NCI-H146 treated with DMSO at 0.1 percent for 48 hours (cell line): ENCODE measurements around the gene ZMIZ1.
"Not testable (repeated sequence)": the region's sequence is repeated elsewhere in the genome, so short reads cannot be mapped to it uniquely, and the experiment has no call there.

Experiments used
- DNase-seq: peaks from one replicate; lab custom pipeline; 2025; ENCODE audit not compliant: unreplicated experiment; lab: John Stamatoyannopoulos, UW

Gene ZMIZ1

DNA sequence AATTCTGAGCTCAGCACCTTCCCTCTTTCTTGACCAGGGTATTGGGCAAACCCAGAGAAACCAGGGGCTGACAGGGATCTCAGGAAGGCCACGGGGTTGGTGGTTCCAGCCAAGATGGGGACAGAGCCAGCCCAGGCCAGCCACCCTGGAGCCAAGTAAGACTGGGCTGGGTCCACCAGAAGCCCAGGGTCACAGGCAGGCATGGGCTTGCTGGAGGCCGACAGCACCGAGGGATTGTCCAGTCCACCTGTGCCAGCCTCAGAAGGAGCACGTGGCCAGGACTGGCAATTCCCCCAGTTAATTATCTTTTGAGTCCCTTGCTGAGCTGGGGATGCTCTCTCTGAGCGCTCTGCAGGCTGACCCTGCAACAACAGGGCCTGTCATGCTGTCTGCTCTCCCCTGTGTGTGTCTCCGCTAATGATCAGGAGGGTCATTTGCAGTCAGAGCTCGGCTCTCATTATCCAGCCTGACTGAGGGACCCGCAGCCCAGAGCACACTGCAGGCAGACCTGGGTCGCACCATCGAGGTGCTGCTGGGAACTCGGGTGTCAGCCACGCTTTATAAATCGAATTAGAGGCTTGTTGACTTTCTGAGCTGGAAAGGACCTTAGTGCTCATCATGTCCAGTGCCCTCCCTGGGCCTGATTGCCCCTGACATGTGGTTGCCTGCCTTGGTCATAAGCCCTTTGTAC is 209.0 kb downstream of the ZMIZ1 start:
- DNase-seq, result no peak

- DNase-seq, result not testable (repeated sequence)
These were observed 210.3 kb downstream of the ZMIZ1 start for GRCh38 chr10:79279047-79279446.

DNA sequence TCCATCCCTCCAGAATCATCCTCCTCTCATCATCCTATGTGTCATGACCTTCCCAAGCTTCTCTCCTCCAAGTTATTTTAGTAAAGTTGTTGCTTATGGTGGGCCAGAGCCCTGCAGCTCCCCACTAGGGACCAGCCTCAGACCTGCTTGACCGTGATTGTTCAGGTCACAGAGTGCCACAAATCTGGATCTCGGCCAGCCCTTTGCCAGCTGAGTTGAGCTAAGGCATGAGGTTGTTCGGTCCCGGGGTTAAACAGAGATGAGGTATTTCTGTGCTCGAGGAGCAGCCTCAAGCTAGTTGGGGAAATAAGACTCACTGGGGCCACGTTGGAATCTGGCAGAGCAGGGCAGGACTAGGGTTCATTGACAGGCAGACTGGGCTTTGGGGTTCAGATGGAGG is 212.2 kb downstream of the ZMIZ1 start:
- no peak for DNase-seq

DNA sequence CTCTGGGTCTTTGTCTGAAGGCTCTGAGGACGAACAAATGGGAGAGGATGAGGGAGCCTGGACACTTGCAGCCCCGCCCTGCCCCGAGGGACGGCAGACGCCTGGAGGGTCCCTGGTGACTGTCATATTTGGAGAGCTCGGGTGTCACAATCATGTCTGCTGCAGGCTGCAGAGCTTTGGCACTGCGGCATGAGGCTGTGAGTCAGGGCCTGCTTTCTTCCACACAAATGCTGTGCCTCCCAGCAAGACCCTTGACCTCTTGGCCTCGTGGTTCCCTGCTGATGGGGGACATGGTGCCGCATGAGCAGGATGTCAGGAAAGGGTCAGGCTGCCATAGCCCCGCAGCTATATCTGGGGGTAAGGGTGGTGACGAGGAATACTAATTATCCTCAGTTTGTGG is 213.6 kb downstream of the ZMIZ1 start:
- DNase-seq, result no peak

- DNase-seq, result no peak
These were observed 214.8 kb downstream of the ZMIZ1 start for GRCh38 chr10:79283616-79284015.

DNA sequence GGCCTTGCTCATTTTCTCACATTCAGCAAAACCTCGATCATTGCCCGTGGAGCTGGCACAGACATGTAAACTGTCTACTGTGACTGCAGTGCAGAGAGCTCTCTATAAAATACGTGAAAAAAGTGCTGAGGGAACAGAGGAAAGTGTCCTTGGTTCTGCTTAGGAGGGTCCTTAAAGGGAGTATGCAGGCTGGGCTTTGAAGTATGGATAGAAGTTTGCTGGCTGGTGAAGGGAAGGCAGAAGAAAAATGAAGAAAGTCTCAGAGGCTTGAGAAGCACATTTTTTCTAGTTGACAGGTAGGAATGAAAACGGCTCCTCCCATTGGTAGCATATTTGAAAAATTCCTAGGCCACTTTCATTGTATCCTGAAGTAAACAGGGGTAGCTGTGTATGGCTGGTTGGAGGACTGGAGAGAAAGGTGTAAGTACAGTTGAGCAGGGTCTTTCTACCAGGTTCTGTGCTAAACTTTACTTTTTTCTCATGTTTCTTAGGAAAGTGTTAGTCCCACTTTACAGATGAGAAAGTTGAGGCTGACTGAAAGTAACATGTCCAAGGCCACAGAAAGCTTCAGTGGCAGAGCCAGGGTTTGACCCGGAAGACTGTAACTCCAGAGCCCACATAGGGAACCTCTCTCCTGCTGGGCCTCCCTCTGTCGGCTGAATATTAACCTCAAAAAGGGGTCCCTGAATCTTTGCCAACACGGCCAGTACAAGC is 215.5 kb downstream of the ZMIZ1 start:
- no peak for DNase-seq

DNA sequence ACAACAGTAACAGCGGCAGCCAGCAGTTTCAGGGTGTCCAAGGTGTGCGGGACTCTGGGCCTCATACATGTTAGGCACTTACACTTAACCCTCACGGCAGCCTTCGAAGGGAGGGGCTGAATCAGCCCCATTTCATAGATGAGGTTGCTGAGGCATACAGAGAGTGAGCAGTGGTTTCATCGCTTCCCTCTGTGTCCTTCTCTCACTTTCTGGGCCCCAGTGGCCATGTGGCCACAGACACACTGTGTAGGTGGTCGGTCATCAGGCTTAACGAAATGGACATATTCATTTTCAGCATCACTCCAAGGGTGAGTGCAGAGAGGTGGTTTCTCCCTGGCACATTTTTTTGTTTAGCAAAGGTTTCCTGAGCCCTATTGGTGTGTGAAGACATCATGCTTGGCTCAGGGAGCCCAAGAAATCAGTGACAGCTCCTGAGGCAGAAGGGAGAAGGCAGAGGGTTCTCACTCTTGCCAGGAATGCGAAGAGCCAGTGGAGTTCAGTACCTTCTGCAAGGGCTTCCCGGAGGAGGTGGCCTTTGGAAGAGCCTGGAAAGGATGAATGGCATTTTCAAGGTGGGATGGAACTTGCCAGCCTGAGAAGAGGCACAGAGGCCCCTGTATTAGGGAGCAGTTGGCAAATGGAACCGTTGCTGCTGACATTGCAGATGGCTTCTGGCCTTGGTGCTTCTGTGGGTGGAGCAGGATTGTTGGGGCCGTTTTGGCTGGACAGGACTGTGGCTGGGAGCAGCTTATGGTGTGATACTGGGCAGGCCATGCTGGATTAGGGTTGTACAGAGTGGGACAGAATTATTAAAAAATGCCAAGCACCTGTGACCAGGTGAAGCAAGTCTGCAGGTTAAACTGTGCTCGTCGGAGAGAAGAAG is 216.8 kb downstream of the ZMIZ1 start:
- DNase-seq, result no peak

- no peak for DNase-seq
These were observed 217.7 kb downstream of the ZMIZ1 start for GRCh38 chr10:79286318-79286951.

GRCh38 chr10:79287973-79288723 is 219.4 kb downstream of the ZMIZ1 start:
- no peak for DNase-seq

DNA sequence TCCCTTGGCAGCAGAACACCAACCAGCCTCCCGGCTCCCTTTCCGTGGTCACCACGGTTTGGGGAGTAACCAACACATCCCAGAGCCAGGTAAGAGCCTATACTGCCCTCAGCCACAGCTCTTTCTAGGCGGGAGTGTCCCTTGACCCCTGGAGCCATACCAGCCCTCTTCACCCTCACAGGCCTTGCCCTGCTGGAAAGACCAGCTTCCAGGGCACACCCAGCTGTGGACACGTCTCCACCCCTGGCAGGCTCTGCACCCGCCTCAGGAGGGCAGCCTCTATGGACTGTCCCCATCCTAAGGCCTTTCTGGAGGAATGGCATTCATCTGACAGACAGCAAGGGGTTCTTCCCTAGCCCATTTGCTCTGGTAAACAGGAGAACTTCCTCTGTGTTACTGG is 221.0 kb downstream of the ZMIZ1 start:
- no peak for DNase-seq

- DNase-seq, result no peak
These were observed 223.4 kb downstream of the ZMIZ1 start for GRCh38 chr10:79292026-79292766.

DNA sequence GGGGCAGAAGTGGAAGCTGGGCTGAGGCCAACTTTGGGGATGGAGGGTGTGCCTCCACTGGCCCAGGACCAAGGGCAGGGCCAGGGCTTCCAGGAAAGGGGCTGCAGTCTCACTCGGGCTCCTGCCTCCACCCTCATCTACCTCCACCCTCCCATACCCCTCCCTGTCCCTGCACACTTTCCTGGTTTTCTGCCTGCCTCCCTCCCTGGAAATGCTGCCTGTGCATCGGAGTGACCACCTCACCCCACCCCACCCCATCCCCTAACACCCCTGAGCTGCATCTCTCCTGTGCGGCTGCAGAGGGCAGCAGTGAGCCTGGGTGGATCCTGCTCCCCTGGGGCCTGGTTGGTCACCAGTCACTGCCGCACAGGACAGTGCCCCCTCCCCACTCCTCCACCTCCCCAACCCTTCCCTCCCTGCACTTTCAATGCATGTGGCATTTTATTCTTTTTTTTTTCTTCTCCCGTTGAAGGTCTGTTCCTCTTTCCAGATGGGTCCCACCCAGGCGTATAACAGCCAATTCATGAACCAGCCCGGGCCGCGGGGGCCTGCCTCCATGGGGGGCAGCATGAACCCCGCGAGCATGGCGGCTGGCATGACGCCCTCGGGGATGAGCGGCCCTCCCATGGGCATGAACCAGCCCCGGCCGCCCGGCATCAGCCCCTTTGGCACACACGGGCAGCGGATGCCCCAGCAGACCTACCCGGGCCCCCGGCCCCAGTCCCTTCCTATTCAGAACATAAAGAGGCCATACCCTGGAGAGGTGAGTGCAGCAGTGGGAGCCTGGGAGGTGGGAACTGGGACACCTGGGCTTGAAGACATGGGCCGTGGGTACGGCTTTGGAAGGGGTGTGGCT is 224.4 kb downstream of the ZMIZ1 start:
- no peak for DNase-seq

DNA sequence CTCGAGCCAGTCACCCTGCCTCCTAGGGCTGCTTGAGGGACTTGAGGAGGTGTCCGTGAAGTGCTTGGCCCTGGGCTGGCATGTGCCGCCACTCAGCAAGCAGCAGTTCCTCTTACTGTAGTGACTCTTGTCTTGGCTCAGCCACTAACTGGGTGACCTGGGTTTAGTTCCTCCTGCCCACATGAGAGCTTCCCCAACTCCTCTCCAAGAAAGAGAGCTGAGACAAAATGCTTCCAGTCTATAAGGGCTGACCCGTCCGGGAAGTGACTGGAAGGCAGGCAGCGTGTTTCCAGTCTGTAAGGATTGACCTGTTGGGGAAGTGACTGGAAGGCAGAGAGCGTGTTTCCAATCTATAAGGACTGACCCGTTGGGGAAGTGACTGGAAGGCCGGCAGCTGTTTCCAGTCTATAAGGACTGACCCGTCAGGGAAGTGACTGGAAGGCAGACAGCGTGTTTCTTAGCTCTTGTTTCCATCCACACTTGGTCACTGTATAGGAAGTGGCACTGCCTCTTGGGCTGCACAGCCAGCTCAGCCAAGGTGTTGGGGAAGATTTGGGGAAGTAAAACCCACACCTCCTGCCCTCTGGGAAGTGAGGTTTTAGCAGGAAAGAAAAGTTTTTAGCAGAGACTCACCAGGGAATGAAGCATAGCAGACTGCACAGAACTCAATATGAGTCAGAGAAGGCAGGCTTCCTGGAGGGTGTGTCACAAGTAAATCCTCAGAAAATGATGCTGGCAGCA is 225.2 kb downstream of the ZMIZ1 start:
- no peak for DNase-seq

- no peak for DNase-seq
These were observed 226.8 kb downstream of the ZMIZ1 start for GRCh38 chr10:79295563-79295962.

- no peak for DNase-seq
These were observed 227.7 kb downstream of the ZMIZ1 start for GRCh38 chr10:79296431-79296830.

- DNase-seq, result no peak
These were observed 229.9 kb downstream of the ZMIZ1 start for GRCh38 chr10:79298403-79299244.
